Activated CD4-positive, alpha-beta T cell treated with anti-CD3 and anti-CD28 coated beads, Interleukin-10, Interleukin-2, amounts not matched to agents 100 ng/mL and 50 ng/mL, durations not matched to agents 16 hours and 8 hours (primary cell): ENCODE results near the gene TNNT3.

Source experiments
- DNase-seq: peaks from one replicate; pipeline ENCODE4 v3.0.0-alpha.2; 2020

TNNT3 gene

DNA sequence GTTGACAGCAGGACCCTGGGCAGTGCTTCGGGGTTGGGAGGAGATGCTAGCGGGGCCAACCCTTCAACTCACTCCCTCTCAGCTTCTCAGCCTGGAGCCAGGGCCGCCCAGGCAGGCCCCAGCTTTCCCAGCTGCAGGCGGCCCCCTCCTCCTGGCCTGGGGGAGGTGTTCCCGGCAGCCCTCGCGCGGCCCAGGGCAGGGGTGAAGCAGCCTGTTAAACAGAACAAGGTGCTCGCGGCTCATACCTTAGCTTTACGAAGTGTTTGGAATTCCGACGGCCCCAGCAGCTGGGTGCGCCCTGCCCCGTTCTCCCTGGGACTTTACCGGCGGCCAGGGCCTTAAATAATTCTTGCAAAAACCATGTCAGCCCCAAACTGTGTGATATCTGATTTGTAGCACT, 44.8 kb downstream of the TNNT3 start:
- DNase-seq = no peak

DNA sequence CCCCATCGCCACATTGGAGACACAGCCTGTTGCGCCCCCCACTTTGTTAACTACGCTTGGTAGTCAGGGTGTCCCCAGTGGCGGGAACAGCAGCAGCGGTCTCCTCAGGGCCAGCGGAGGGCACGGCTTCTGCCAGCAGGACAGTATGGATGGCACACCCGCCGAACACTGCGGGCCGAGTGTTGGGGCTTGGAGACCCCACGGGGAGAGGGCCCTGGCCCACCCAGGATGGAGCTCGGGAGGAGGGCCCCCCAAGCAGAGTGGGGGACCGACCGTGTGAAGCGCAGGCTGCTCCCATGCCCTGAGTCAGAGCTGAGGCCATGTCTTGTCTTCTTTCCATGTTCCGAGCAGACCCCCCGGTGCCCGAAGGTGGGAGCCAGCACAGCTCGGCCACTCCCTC, 45.5 kb downstream of the TNNT3 start:
- DNase-seq = no peak

DNA sequence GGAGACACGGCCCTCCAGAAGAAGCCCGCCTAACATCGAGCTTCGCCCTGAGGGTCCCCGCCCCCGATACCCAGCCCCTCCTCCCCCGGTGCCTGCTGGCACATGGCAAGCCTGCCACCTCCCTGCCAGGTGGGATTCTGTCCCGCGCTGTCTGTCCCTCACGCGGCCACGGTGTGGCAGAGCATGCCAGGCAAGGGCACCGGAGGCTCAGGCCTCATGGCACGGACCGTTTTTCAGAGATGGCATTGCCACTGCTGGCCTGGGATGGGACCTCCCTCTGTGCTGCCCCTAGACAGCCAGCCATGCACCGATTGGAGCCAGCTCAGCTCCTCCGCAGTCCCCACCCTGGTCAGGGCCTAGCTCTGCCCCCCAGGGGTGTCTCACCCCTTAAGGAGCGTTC, 47.0 kb downstream of the TNNT3 start:
- DNase-seq = no peak

DNA sequence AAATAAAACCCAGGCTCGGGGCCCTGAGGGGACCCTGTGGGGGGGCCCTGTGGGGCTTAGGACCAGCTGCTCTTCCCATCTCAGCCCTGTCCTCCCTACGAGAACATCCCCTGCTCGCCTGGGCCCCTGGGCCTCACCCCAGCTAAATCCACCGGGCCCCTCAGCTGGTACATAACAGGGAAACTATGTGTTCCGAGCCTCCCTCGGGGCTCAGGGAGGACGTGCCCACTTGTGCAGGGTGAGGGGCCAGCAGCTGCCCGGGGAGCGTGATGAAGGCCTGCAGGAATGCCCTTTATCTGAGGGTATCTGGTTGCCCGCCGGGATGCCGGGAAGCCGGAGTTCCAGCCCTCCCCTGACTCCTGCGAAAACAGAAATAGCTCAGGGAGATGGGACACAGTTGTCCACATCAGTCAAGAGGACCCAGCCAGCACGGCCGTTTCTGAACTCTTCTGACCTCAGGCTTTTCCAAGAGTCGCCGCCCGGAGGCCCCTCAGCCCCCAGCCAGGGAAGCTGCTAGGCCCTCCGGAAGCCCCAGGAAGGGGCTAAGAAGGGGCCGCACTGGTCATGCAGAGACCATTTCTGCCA, 48.2 kb downstream of the TNNT3 start:
- DNase-seq = no peak

GRCh38 chr11:1968454-1969002, 49.0 kb downstream of the TNNT3 start:
- DNase-seq = no peak

DNA sequence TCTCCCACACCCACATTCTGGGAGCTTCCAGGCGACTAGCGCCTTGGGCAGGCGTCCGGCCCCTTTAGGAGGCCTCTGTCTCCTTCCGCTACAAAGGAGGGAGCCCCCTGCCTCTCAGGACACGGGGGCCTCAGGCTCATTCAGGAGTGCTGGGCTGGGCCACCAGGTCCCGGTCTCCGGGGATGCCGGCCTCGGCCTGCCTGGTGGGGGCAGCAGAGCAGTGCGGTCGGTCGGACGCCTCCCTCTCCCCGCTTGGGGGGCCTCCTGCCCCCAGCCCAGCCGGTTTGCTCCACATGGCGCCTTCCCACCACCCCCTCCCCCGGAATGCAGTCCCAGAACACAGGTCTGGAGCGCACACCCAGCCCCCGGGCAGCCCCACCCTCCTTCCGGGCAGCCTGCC, 49.5 kb downstream of the TNNT3 start:
- DNase-seq = no peak

GRCh38 chr11:1969776-1970175, 50.3 kb downstream of the TNNT3 start:
- DNase-seq = no peak

DNA sequence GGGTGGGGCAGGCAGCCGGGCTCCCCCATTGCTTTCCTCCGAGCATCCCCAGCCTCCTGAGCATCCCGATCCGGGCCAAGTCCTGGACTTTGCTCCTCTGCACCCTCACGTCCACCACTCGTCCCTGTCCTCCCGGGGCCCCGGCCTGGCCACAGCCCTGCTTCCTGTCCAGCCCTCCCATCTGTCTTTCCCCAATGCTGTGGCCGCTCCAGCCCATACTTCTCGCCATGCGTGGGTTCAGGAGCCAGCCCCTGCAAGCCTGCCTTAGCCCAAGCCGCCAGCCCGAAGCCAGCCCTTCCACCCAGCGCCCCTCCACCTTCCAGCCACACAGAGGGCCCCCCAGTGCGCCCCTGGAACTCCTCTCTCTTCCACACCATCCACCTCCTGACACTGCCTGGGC, 51.5 kb downstream of the TNNT3 start:
- no peak for DNase-seq

- DNase-seq = no peak
Observed at GRCh38 chr11:1975185-1975584, 55.7 kb downstream of the TNNT3 start.

- DNase-seq = no peak
Observed at GRCh38 chr11:1978720-1979473, 59.4 kb downstream of the TNNT3 start.

GRCh38 chr11:1979607-1980006, 60.1 kb downstream of the TNNT3 start:
- no peak for DNase-seq

- DNase-seq = no peak
Observed at GRCh38 chr11:1982873-1983600, 63.5 kb downstream of the TNNT3 start.

GRCh38 chr11:1983601-1983961, 64.1 kb downstream of the TNNT3 start:
- no peak for DNase-seq

- DNase-seq = no peak
Observed at GRCh38 chr11:1987024-1987423, 67.5 kb downstream of the TNNT3 start.

DNA sequence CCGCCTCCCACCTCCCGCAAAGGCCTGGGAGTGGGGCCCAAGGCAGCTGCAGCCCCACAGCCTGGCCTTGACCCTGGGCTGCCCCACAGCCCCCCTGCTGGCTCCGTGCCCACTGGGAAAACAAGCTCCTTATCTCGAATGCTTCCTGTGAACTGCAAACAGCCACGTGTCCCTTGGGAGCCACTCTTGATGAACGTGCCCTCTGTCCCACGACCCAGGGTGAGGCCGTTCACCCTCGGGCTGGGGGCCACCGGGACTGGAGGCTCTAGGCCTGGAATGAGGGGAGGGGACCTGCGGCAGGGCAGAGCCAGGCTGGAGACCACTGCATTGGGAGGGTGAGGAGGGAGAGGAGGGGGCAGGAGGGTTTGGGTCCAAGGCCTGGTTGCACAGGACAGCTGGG, 68.7 kb downstream of the TNNT3 start:
- no peak for DNase-seq
